ENCODE data around the gene CFAP43. TPM values are rescaled to one million over a fixed set of nuclear protein-coding genes. Genes with fewer than 3 reads are reported as not detected.
A peak's percentile ranks its signal among the peaks of the same experiment; 100 is the strongest.

The CFAP43 gene
- total and polyA plus RNA-seq, 9 of the 15 experiments (the other 6 are each of a cell fraction or from before 2014, with no cell fraction given), result 0.07 to 0.86 (median 0.11) TPM; not detected in 1

- TF ChIP-seq, protein P1, sequence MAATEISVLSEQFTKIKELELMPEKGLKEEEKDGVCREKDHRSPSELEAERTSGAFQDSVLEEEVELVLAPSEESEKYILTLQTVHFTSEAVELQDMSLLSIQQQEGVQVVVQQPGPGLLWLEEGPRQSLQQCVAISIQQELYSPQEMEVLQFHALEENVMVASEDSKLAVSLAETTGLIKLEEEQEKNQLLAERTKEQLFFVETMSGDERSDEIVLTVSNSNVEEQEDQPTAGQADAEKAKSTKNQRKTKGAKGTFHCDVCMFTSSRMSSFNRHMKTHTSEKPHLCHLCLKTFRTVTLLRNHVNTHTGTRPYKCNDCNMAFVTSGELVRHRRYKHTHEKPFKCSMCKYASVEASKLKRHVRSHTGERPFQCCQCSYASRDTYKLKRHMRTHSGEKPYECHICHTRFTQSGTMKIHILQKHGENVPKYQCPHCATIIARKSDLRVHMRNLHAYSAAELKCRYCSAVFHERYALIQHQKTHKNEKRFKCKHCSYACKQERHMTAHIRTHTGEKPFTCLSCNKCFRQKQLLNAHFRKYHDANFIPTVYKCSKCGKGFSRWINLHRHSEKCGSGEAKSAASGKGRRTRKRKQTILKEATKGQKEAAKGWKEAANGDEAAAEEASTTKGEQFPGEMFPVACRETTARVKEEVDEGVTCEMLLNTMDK (IDR thresholded peaks at IDR 0.05; ENCODE audit: borderline replicate concordance, insufficient read depth, low read depth, low read length, poor library complexity, severe bottlenecking), result no peak
- no peak for TF ChIP-seq NR2F6 (CRISPR knock-in tag; IDR thresholded peaks at IDR 0.05)
- TF ChIP-seq BCL6 (CRISPR knock-in tag; IDR thresholded peaks at IDR 0.05), result no peak
- no peak for TF ChIP-seq GATAD2A (IDR thresholded peaks at IDR 0.05)
- TF ChIP-seq ZFPM2 (CRISPR knock-in tag; IDR thresholded peaks at IDR 0.05), result no peak
- TF ChIP-seq ETV6 (IDR thresholded peaks at IDR 0.05; ENCODE audit: borderline replicate concordance in 1 of 2, low read depth in 2 of 2, low read length in 1 of 2), result peak in 1 of 2 experiments; percentile 60; a peak in 2 of 4 replicates
- no peak for TF ChIP-seq ETV6 (CRISPR knock-in tag; IDR thresholded peaks at IDR 0.05; ENCODE audit: borderline replicate concordance)
- peak in 1 of 2 experiments; percentile 53; a peak in 1 of 4 replicates for TF ChIP-seq HDAC1 (IDR thresholded peaks at IDR 0.05)
- peak; percentile 82 for TF ChIP-seq SUPT5H (IDR thresholded peaks at IDR 0.05)
- TF ChIP-seq, protein P2, sequence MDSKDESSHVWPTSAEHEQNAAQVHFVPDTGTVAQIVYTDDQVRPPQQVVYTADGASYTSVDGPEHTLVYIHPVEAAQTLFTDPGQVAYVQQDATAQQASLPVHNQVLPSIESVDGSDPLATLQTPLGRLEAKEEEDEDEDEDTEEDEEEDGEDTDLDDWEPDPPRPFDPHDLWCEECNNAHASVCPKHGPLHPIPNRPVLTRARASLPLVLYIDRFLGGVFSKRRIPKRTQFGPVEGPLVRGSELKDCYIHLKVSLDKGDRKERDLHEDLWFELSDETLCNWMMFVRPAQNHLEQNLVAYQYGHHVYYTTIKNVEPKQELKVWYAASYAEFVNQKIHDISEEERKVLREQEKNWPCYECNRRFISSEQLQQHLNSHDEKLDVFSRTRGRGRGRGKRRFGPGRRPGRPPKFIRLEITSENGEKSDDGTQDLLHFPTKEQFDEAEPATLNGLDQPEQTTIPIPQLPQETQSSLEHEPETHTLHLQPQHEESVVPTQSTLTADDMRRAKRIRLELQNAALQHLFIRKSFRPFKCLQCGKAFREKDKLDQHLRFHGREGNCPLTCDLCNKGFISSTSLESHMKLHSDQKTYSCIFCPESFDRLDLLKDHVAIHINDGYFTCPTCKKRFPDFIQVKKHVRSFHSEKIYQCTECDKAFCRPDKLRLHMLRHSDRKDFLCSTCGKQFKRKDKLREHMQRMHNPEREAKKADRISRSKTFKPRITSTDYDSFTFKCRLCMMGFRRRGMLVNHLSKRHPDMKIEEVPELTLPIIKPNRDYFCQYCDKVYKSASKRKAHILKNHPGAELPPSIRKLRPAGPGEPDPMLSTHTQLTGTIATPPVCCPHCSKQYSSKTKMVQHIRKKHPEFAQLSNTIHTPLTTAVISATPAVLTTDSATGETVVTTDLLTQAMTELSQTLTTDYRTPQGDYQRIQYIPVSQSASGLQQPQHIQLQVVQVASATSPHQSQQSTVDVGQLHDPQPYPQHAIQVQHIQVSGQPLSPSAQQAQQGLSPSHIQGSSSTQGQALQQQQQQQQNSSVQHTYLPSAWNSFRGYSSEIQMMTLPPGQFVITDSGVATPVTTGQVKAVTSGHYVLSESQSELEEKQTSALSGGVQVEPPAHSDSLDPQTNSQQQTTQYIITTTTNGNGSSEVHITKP (IDR thresholded peaks at IDR 0.05; ENCODE audit: partially characterized antibody), result peak; percentile 15
- peak; percentile 82 for TF ChIP-seq L3MBTL2 (IDR thresholded peaks at IDR 0.05)
- TF ChIP-seq REST (IDR thresholded peaks at IDR 0.05; ENCODE audit: borderline replicate concordance), result no peak
- no peak for TF ChIP-seq REST (CRISPR knock-in tag; IDR thresholded peaks at IDR 0.05; ENCODE audit: low read depth)
- TF ChIP-seq RBM34 (IDR thresholded peaks at IDR 0.05; ENCODE audit: borderline replicate concordance, insufficient read depth, low read length), result no peak
Observed at GRCh38 chr10:104254493-104255310, 22.5 kb upstream of the CFAP43 start, which contains the start of gene GSTO1 (continued).
